K562 (cell line): ENCODE measurements around the gene IFNG-AS1. TPM values are rescaled to one million over a fixed set of nuclear protein-coding genes. Genes with fewer than 3 reads are reported as not detected.

Source experiments
- ATAC-seq: fragments of 200-7000 bp; cut with Tn5 transposase; 3 replicates; pipeline ENCODE4 v1.9.1; 2020; ENCODE audit warnings: moderate library complexity
- BruUV-seq: library from RNA; stranded (reverse); fragments of 400-500 nt; replicated peaks from 2 replicates; lab custom pipeline; 2021; lab: Mats Ljungman, UMichigan
- CTCF ChIA-PET: fragments of 300-600 bp; formaldehyde crosslinking; extraction: SDS; loops from one replicate; lab custom pipeline; 2021; ENCODE audit warnings: low intra/inter-chr PET ratio; lab: Yijun Ruan, JAX
- POLR2A ChIA-PET: fragments of 300-600, 350-650 bp; sonication (Branson Sonifier 250); formaldehyde crosslinking; extraction: SDS; loops from one replicate; lab custom pipeline; 2021; ENCODE audit warnings: antibody characterized with exemption, inconsistent platforms; lab: Yijun Ruan, JAX
- DNase-seq, 4 experiments: peaks; one replicate each; pipeline versions ENCODE4 v3.0.0 to v3.0.0-alpha.2; 2011 to 2018; ENCODE audit warnings: low spot score in 3 of 4, mixed read lengths in 3 of 4; ENCODE audit errors: extremely low read depth in 1 of 4
- FAIRE-seq: peaks from 2 replicates; lab custom pipeline; 2011; peaks lifted over from hg19 to GRCh38; lab: Jason Lieb, UNC
- H2AFZ ChIP-seq: 2 replicates; pipeline ENCODE4 v1.6.0; 2011; ENCODE audit warnings: low read depth, low read length, control low read depth, inconsistent platforms
- H3K27ac ChIP-seq: fragments of 200-600 bp; 3 replicates; pipeline ENCODE4 v1.8.0; 2011; ENCODE audit warnings: low read depth, mild to moderate bottlenecking, control low read depth, inconsistent platforms, low read length, moderate library complexity, mixed read lengths; ENCODE audit errors: extremely low read depth
- H3K27me3 ChIP-seq, 2 experiments: fragments of 300-600 bp in 1 of 2; 2 replicates in 1 of 2; 3 replicates in 1 of 2; pipeline versions ENCODE4 v1.6.0 to v1.8.0; 2011; ENCODE audit warnings: inconsistent platforms in 2 of 2, low read length in 2 of 2, mild to moderate bottlenecking in 1 of 2, mixed read lengths in 1 of 2, moderate library complexity in 1 of 2; ENCODE audit not compliant: control insufficient read depth in 2 of 2, insufficient read depth in 2 of 2
- H3K36me3 ChIP-seq: fragments of 300-600 bp; 3 replicates; pipeline ENCODE4 v1.8.0; 2011; ENCODE audit warnings: mild to moderate bottlenecking, low read length, inconsistent platforms; ENCODE audit not compliant: control insufficient read depth, insufficient read depth
- H3K4me1 ChIP-seq, 2 experiments: fragments of 200-600 bp in 1 of 2; replicated peaks in 1 of 2; 2 replicates in 1 of 2; 3 replicates in 1 of 2; pipeline versions ENCODE4 v1.5.1 to v1.8.0; 2011; ENCODE audit warnings: inconsistent platforms in 2 of 2, low read length in 2 of 2, mild to moderate bottlenecking in 1 of 2, mixed read lengths in 1 of 2, moderate library complexity in 1 of 2; ENCODE audit not compliant: control insufficient read depth in 2 of 2, insufficient read depth in 2 of 2
- H3K4me2 ChIP-seq: 2 replicates; pipeline ENCODE4 v1.6.1; 2011; ENCODE audit warnings: low read length, control low read depth, inconsistent platforms, mixed read lengths; ENCODE audit not compliant: insufficient read depth
- H3K4me3 ChIP-seq: fragments of 200-600 bp; sonication (generic), shearing (Covaris generic); 2 replicates; pipeline ENCODE4 v1.5.1; 2016; ENCODE audit warnings: control low read depth, inconsistent platforms
- H3K79me2 ChIP-seq: fragments of 200-600 bp; 3 replicates; pipeline ENCODE4 v1.8.0; 2011; ENCODE audit warnings: low read length, inconsistent platforms; ENCODE audit not compliant: control insufficient read depth, insufficient read depth
- H3K9ac ChIP-seq, 2 experiments: 2 replicates each; pipeline versions ENCODE4 v1.6.0 to v1.6.1; 2011; ENCODE audit warnings: low read depth in 2 of 2, low read length in 2 of 2, control low read depth in 1 of 2, inconsistent platforms in 1 of 2, mild to moderate bottlenecking in 1 of 2, mixed read lengths in 1 of 2; ENCODE audit not compliant: insufficient read depth in 1 of 2
- H3K9me1 ChIP-seq: one replicate; pipeline ENCODE4 v1.6.0; 2011; ENCODE audit warnings: inconsistent platforms, mild to moderate bottlenecking, low read length, moderate library complexity; ENCODE audit not compliant: control insufficient read depth, insufficient read depth
- H3K9me3 ChIP-seq: replicated peaks from 2 replicates; pipeline ENCODE4 v1.5.1; 2011; ENCODE audit warnings: low read depth, low read length, inconsistent platforms; ENCODE audit not compliant: control insufficient read depth, insufficient read depth
- H4K20me1 ChIP-seq: replicated peaks from 2 replicates; pipeline ENCODE4 v1.6.1; 2011; ENCODE audit warnings: low read length, inconsistent platforms, mixed read lengths; ENCODE audit not compliant: control insufficient read depth, insufficient read depth
- DMBX1 ChIP-seq: fragments of 250-450 bp; sonication (Bioruptor Pico); IDR thresholded peaks from 2 replicates; pipeline ENCODE4 v1.8.0; 2022; ENCODE audit warnings: inconsistent platforms, mild to moderate bottlenecking, moderate library complexity, borderline replicate concordance
- HDAC1 ChIP-seq, 2 experiments: fragments of 450-650 bp; IDR thresholded peaks; 2 replicates each; pipeline ENCODE4 v1.6.1; 2016 to 2017; ENCODE audit warnings: inconsistent platforms in 1 of 2, mild to moderate bottlenecking in 1 of 2, moderate library complexity in 1 of 2
- KDM5B ChIP-seq: fragments of 200-600 bp; sonication (generic); IDR thresholded peaks from 2 replicates; pipeline ENCODE4 v1.6.1; 2012; ENCODE audit warnings: low read depth, mild to moderate bottlenecking, moderate library complexity, low read length, control low read depth, inconsistent platforms; ENCODE audit not compliant: insufficient replicate concordance
- MGA ChIP-seq: fragments of 450-650 bp; IDR thresholded peaks from 2 replicates; pipeline ENCODE4 v1.6.1; 2016; ENCODE audit warnings: mild to moderate bottlenecking, moderate library complexity
- NFE2 ChIP-seq: IDR thresholded peaks from 2 replicates; pipeline ENCODE4 v1.6.1; 2014; ENCODE audit warnings: antibody characterized with exemption, low read depth
- PHF21A ChIP-seq: fragments of 450-650 bp; IDR thresholded peaks from 2 replicates; pipeline ENCODE4 v1.6.1; 2017; ENCODE audit warnings: low read depth, borderline replicate concordance
- PYGO2 ChIP-seq: fragments of 450-650 bp; IDR thresholded peaks from 2 replicates; pipeline ENCODE4 v1.6.1; 2016; ENCODE audit warnings: mild to moderate bottlenecking, missing genetic modification characterization, moderate library complexity, missing compliant biosample characterization
- RBM15 ChIP-seq: fragments of 200-400 bp; formaldehyde crosslinking; IDR thresholded peaks from 2 replicates; pipeline ENCODE4 v1.6.1; 2018; ENCODE audit warnings: mild to moderate bottlenecking, low read length, moderate library complexity; ENCODE audit not compliant: insufficient read depth
- SREBF2 ChIP-seq: sonication (generic); formaldehyde crosslinking; IDR thresholded peaks from 2 replicates; pipeline ENCODE4 v1.4.0; 2020; ENCODE audit warnings: mild to moderate bottlenecking, missing genetic modification reagents
- ZNF232 ChIP-seq: sonication (generic); formaldehyde crosslinking; IDR thresholded peaks from 2 replicates; pipeline ENCODE4 v1.8.0; 2022; ENCODE audit warnings: mild to moderate bottlenecking, missing genetic modification reagents
- ZNF384 ChIP-seq: IDR thresholded peaks from 2 replicates; pipeline ENCODE4 v1.6.1; 2012; ENCODE audit warnings: low read depth, low read length, improper control_type of control experiment
- WGBS: fragments of 100-300 bp; shearing (Covaris generic); methylation state at CpG from one replicate; pipeline ENCODE4 v1.1.6; 2016; ENCODE audit warnings: low coverage, mixed read lengths; ENCODE audit not compliant: insufficient coverage; ENCODE audit errors: missing lambda C conversion rate; 5-methylcytosine and 5-hydroxymethylcytosine counted together
- in situ Hi-C: fragments of 300-500 bp; cut with MboI; formaldehyde crosslinking; loops from 4 replicates; pipeline ENCODE4 v1.15.0; 2018; ENCODE audit warnings: inconsistent platforms, mixed read lengths
- intact Hi-C: fragments of 100-400 bp; cut with micrococcal nuclease; formaldehyde crosslinking; loops from 2 replicates; pipeline ENCODE4 v1.14.2; 2022
- polyA plus RNA-seq, 8 experiments: library from polyadenylated mRNA; depleted of rRNA in 4 of 8; stranded (reverse) in 5 of 8; unstranded in 3 of 8; fragments of >200 nt; fragmentation: Nextera tagmentation in 2 of 8; fragmentation: Illumina TruSeq in 1 of 8; extraction: Ambion mirVana in 2 of 8; extraction: Trizol in 1 of 8; gene quantifications; 2 replicates each; pipeline versions ENCODE4 v1.2.1 to v1.2.3, GENCODE V29; 2011 to 2014; ENCODE audit warnings: inconsistent platforms in 1 of 8, missing spikeins in 1 of 8
- total RNA-seq, 7 experiments: library from RNA; depleted of rRNA in 6 of 7; stranded (reverse); fragments of >200 nt in 6 of 7; fragmentation: Illumina TruSeq in 2 of 7; extraction: Trizol in 2 of 7; gene quantifications; 2 replicates each; pipeline versions ENCODE4 v1.2.1 to v1.2.3, GENCODE V29; 2011 to 2021; ENCODE audit warnings: low replicate concordance in 1 of 7

Gene IFNG-AS1
- total and polyA plus RNA-seq, 9 of the 15 experiments (the other 6 are each of a cell fraction or from before 2014, with no cell fraction given) = not detected

GRCh38 chr12:68042212-68042699, 53.0 kb downstream of the IFNG-AS1 start (continued):
- no peak for TF ChIP-seq ZNF232 (CRISPR knock-in tag)

GRCh38 chr12:68043435-68043834, 54.2 kb downstream of the IFNG-AS1 start:
- no peaks in the 10 kb centered on the region for H3K36me3 ChIP-seq
- no peaks in the 10 kb centered on the region for H3K9me3 ChIP-seq
- no peaks in the 10 kb centered on the region for H4K20me1 ChIP-seq
- no peak overlapping the region for H2AFZ ChIP-seq
- no peak overlapping the region for H3K9ac ChIP-seq
- ChIA-PET CTCF (no interaction called here), POLR2A (no interaction called here)
- BruUV-seq = no TSS peak
- H3K79me2 ChIP-seq = no peaks in the 10 kb centered on the region
- peaks cover 4 to 7% of the 10 kb centered on the region in 2 experiments; a peak in 4 of 5 replicates for H3K4me1 ChIP-seq
- H3K9me1 ChIP-seq = no peaks in the 10 kb centered on the region
- no peak overlapping the region for H3K27ac ChIP-seq
- no peaks in the 10 kb centered on the region; a peak in 1 of 5 replicates for H3K27me3 ChIP-seq
- no peak for DNase-seq
- intact Hi-C loops = loop anchor here (5.0 kb wide), 1 partner anchor 114 kb away; the partner anchor contains the start of gene IFNG
- no peak overlapping the region for H3K4me3 ChIP-seq
- WGBS = 0% methylated on average over 1 of the region's 1 CpG
- FAIRE-seq = no peak
- no peak overlapping the region for H3K4me2 ChIP-seq
- ATAC-seq = no peak
- in situ Hi-C loops = no loop called here
- no peak for TF ChIP-seq DMBX1 (CRISPR knock-in tag)
- no peak for TF ChIP-seq PHF21A
- TF ChIP-seq KDM5B = no peak
- no peak for TF ChIP-seq NFE2
- TF ChIP-seq PYGO2 (tag) = no peak
- TF ChIP-seq HDAC1 (IDR thresholded peaks at IDR 0.05) = no peak
- TF ChIP-seq ZNF384 = no peak
- no peak for TF ChIP-seq RBM15
- TF ChIP-seq SREBF2 (CRISPR knock-in tag) = no peak
- no peak for TF ChIP-seq MGA
